Measurements from ENCODE around the gene PRAC1.

DNA sequence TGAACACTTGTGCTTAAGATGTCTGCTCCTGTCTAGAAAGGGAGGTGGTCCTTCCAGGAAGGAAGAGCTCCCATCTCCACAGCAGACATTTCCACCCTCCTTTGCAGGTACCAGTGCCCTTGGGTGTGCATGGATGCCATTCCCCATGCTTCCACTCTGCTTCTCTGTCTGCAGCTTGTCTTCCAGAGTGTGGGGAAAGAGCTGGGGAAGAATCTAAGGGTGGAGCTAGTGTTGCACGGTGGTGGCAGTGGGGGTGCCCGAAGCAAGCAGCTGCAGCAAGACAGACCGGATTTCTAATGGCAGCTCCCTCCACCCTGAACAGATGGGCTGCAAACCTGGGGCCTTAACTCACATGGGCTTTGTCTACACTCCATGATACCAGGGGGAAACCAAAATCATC, 28.9 kb upstream of the PRAC1 start:
- TF ChIP-seq POLR2A (IDR thresholded peaks at IDR 0.05; ENCODE audit: low read depth, low read length) (no peak), POLR2AphosphoS5 (IDR thresholded peaks at IDR 0.05; ENCODE audit: low read depth, low read length) (no peak), TAF1 (IDR thresholded peaks at IDR 0.05; ENCODE audit: borderline replicate concordance, low read depth, low read length) (no peak)

All from GM12892 (cell line).